ENCODE results near the gene CRHR1. TPM values are rescaled to one million over a fixed set of nuclear protein-coding genes. Genes with fewer than 3 reads are reported as not detected.

Gene CRHR1
- total RNA-seq, 6 experiments from 2014 or later: not detected

GRCh38 chr17:45770632-45771270 lies 13.4 kb upstream of the CRHR1 start:
- WGBS (ENCODE audit: insufficient coverage, low coverage, low lambda C conversion rate, missing lambda C conversion rate): 35% methylated on average over 9 of the region's 10 CpGs
- TF ChIP-seq POLR2A (IDR thresholded peaks at IDR 0.05) (no peak), CTCF (IDR thresholded peaks at IDR 0.05) (no peak)
- DNase-seq (no peak), ATAC-seq (no peak)
- intact Hi-C loops (cut with DNase I): no loop called here
- Histone ChIP-seq H3K27ac (no peak overlapping the region), H3K4me1 (peaks cover 0 to 2% (median 0%) of the 10 kb centered on the region in 4 donors), H3K4me3 (no peak overlapping the region), H3K9me3 (no peaks in the 10 kb centered on the region), H3K27me3 (no peaks in the 10 kb centered on the region), H3K36me3 (no peaks in the 10 kb centered on the region)

GRCh38 chr17:45771271-45771959 lies 12.7 kb upstream of the CRHR1 start:
- no peaks in the 10 kb centered on the region for H3K27me3 ChIP-seq

GRCh38 chr17:45775148-45775547 lies 9.0 kb upstream of the CRHR1 start:
- Histone ChIP-seq H3K27me3 (no peaks in the 10 kb centered on the region), H3K4me1 (peaks cover 0 to 2% (median 0%) of the 10 kb centered on the region in 4 donors), H3K27ac (no peak overlapping the region), H3K9me3 (no peaks in the 10 kb centered on the region), H3K36me3 (no peaks in the 10 kb centered on the region), H3K4me3 (no peak overlapping the region)
- intact Hi-C loops (cut with DNase I): no loop called here
- ATAC-seq: peak in 2 of 4 donors; percentile 9
- WGBS (ENCODE audit: insufficient coverage, low coverage, low lambda C conversion rate, missing lambda C conversion rate): 60% methylated on average over 1 of the region's 5 CpGs
- TF ChIP-seq POLR2A (IDR thresholded peaks at IDR 0.05) (no peak), CTCF (IDR thresholded peaks at IDR 0.05) (no peak)
- no peak for DNase-seq

More at GRCh38 chr17:45771271-45771959, 12.7 kb upstream of the CRHR1 start:
- Histone ChIP-seq H3K27ac (no peak overlapping the region), H3K4me1 (peaks cover 0 to 2% (median 0%) of the 10 kb centered on the region in 4 donors), H3K9me3 (no peaks in the 10 kb centered on the region), H3K36me3 (no peaks in the 10 kb centered on the region), H3K4me3 (no peak overlapping the region)
- ATAC-seq (no peak), DNase-seq (no peak)
- no peak for TF ChIP-seq CTCF (IDR thresholded peaks at IDR 0.05)
- TF ChIP-seq POLR2A (IDR thresholded peaks at IDR 0.05): no peak
- WGBS (ENCODE audit: insufficient coverage, low coverage, low lambda C conversion rate, missing lambda C conversion rate): 51% methylated on average over 7 of the region's 12 CpGs
- intact Hi-C loops (cut with DNase I): no loop called here

GRCh38 chr17:45775576-45776011 lies 8.5 kb upstream of the CRHR1 start:
- no CpG with 5 or more reads among the region's 4 CpGs for WGBS (ENCODE audit: insufficient coverage, low coverage, low lambda C conversion rate, missing lambda C conversion rate)
- no peaks in the 10 kb centered on the region for H3K9me3 ChIP-seq
- no peaks in the 10 kb centered on the region for H3K36me3 ChIP-seq
- DNase-seq: peak; percentile 85 to 90 (median 89)
- H3K27me3 ChIP-seq: no peaks in the 10 kb centered on the region
- intact Hi-C loops (cut with DNase I): no loop called here
- H3K4me3 ChIP-seq: no peak overlapping the region
- H3K4me1 ChIP-seq: peaks cover 0 to 2% (median 0%) of the 10 kb centered on the region in 4 donors
- no peak overlapping the region for H3K27ac ChIP-seq
- ATAC-seq: peak; percentile 87 to 95 (median 92)
- no peak for TF ChIP-seq POLR2A (IDR thresholded peaks at IDR 0.05)
- no peak for TF ChIP-seq CTCF (IDR thresholded peaks at IDR 0.05)

All from right lobe of liver (tissue), 6 donors.